ENCODE results near the gene FIS1.

DNA sequence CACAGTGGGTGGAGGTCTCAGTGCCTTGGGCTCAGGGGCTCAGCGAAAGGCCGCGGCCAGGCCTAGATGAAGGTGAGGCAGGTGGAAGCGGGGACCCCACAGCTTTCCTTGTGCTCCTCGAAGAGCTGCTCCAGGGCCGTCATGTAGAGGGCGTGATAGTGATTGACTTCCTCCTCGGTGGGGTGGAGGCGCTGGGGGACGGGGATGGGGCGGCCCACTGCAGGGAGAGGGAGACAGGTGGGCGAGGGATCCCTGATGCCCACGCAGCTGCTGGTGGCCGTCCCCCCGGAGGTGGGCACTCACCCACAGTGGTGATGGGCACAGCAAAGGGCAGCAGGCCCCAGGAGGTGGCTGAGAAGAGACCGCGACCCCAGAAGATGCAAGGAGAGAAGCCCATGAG, 49.0 kb downstream of the FIS1 start:
- TF ChIP-seq POLR2A (IDR thresholded peaks at IDR 0.05) (no peak), CTCF (IDR thresholded peaks at IDR 0.05) (no peak), POLR2AphosphoS5 (IDR thresholded peaks at IDR 0.05) (no peak)
